GM12864 (cell line): ENCODE data around the gene ZMAT5.

Source experiments
- DNase-seq: peaks from one replicate; pipeline ENCODE4 v3.0.0-alpha.2; 2011; ENCODE audit warnings: low read depth
- H3K4me3 ChIP-seq: 2 replicates; pipeline ENCODE4 v1.5.1; 2011; ENCODE audit warnings: mild to moderate bottlenecking, low read depth, low read length, control low read depth
- CTCF ChIP-seq: IDR thresholded peaks from 2 replicates; pipeline ENCODE4 v1.5.1; 2011; ENCODE audit warnings: low read depth, mild to moderate bottlenecking, moderate library complexity, low read length, control low read depth, inconsistent platforms; ENCODE audit errors: missing control alignments

Gene ZMAT5

GRCh38 chr22:29717789-29718188 lies 49.0 kb downstream of the ZMAT5 start:
- no peak for TF ChIP-seq CTCF
- no peak for DNase-seq
- H3K4me3 ChIP-seq, result no peak overlapping the region

- TF ChIP-seq CTCF, result no peak
- no peak overlapping the region for H3K4me3 ChIP-seq
- DNase-seq, result no peak
These were observed 49.8 kb downstream of the ZMAT5 start for GRCh38 chr22:29716814-29717545.

GRCh38 chr22:29715705-29716104 lies 51.1 kb downstream of the ZMAT5 start:
- no peak for TF ChIP-seq CTCF
- no peak for DNase-seq
- H3K4me3 ChIP-seq, result no peak overlapping the region

- no peak overlapping the region for H3K4me3 ChIP-seq
- DNase-seq, result no peak
- TF ChIP-seq CTCF, result no peak
These were observed 51.6 kb downstream of the ZMAT5 start for GRCh38 chr22:29715240-29715639.

GRCh38 chr22:29713156-29713727 lies 53.6 kb downstream of the ZMAT5 start:
- DNase-seq, result no peak
- no peak overlapping the region for H3K4me3 ChIP-seq
- no peak for TF ChIP-seq CTCF

GRCh38 chr22:29712119-29712518 lies 54.7 kb downstream of the ZMAT5 start:
- no peak for TF ChIP-seq CTCF
- DNase-seq, result no peak
- no peak overlapping the region for H3K4me3 ChIP-seq
